ENCODE results near the gene CHDH. TPM values are rescaled to one million over a fixed set of nuclear protein-coding genes. Genes with fewer than 3 reads are reported as not detected.
A peak's percentile ranks its signal among the peaks of the same experiment; 100 is the strongest.

The CHDH gene
- total RNA-seq, 2 experiments from 2014 or later: 0.03 to 2.3 TPM

DNA sequence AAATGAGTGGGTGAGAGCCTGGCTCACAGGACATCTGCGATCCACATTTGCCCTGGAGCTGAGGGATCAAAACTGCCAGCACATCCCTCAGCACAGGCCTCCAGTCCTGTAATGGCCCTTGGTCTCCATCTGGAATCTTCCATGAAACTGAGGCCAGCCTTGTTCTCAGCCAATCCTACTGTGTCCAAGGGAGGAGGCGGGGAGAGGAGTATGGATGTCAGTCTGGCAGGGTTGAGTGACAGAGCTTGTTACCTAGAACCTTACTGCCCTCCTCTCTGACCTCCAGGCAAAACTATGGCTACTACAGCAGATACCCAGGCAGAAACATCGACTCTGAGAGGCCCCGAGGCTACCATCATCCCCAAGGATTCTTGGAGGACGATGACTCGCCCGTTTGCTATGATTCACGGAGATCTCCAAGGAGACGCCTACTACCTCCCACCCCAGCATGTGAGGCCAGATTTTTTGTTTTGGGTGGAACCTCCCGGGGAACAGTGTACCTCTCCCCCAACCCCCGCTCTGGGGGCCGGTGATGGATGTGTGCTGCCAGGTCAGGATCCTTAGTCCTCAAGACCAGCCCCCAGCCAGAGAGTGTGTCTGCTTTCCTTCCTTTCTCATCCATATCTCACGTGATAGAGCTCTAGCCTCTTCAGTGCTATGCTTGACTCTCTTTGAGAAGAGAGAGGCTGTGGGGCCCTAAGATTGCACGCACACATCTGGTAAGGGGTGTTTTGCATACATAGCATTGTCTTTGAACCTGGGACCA lies 41.3 kb downstream of the CHDH start:
- no TSS peak for BruUV-seq (replicated peaks)
- DNase-seq (ENCODE audit: low spot score): peak; percentile 15
- intact Hi-C loops (cut with micrococcal nuclease; ENCODE audit: unreplicated experiment): no loop called here
- TF ChIP-seq EZH2phosphoT487 (IDR thresholded peaks at IDR 0.05; ENCODE audit: borderline replicate concordance, low read depth, low read length): no peak
- TF ChIP-seq, protein P1, sequence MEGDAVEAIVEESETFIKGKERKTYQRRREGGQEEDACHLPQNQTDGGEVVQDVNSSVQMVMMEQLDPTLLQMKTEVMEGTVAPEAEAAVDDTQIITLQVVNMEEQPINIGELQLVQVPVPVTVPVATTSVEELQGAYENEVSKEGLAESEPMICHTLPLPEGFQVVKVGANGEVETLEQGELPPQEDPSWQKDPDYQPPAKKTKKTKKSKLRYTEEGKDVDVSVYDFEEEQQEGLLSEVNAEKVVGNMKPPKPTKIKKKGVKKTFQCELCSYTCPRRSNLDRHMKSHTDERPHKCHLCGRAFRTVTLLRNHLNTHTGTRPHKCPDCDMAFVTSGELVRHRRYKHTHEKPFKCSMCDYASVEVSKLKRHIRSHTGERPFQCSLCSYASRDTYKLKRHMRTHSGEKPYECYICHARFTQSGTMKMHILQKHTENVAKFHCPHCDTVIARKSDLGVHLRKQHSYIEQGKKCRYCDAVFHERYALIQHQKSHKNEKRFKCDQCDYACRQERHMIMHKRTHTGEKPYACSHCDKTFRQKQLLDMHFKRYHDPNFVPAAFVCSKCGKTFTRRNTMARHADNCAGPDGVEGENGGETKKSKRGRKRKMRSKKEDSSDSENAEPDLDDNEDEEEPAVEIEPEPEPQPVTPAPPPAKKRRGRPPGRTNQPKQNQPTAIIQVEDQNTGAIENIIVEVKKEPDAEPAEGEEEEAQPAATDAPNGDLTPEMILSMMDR (conservative IDR thresholded peaks at IDR 0.05; ENCODE audit: low read length): no peak
- Histone ChIP-seq H3K4me2 (ENCODE audit: low read length) (no peak overlapping the region), H3K9me2 (ENCODE audit: insufficient read depth, low read length) (no peaks in the 10 kb centered on the region), H3K36me3 (ENCODE audit: insufficient read depth, low read length) (no peaks in the 10 kb centered on the region), H3K4me3 (ENCODE audit: low read depth, low read length, poor library complexity, severe bottlenecking) (no peak overlapping the region), H3K4me1 (ENCODE audit: insufficient read depth, low read length, poor library complexity, severe bottlenecking) (no peaks in the 10 kb centered on the region), H3K9me3 (ENCODE audit: low read length) (no peaks in the 10 kb centered on the region), H2AFZ (ENCODE audit: low read length) (no peak overlapping the region), H4K20me1 (ENCODE audit: insufficient read depth, low read length) (no peaks in the 10 kb centered on the region), H3K27ac (ENCODE audit: low read depth, low read length, poor library complexity, severe bottlenecking) (no peak overlapping the region), H3K79me2 (ENCODE audit: insufficient read depth, low read depth, low read length) (no peaks in the 10 kb centered on the region)
- POLR2A ChIA-PET: interaction anchor here (0.6 kb wide), 1 partner anchor 18 kb away, joined by 3 read pairs; no protein-coding TSS in a partner anchor
- CTCF ChIA-PET (ENCODE audit: unreplicated experiment): no interaction called here

DNA sequence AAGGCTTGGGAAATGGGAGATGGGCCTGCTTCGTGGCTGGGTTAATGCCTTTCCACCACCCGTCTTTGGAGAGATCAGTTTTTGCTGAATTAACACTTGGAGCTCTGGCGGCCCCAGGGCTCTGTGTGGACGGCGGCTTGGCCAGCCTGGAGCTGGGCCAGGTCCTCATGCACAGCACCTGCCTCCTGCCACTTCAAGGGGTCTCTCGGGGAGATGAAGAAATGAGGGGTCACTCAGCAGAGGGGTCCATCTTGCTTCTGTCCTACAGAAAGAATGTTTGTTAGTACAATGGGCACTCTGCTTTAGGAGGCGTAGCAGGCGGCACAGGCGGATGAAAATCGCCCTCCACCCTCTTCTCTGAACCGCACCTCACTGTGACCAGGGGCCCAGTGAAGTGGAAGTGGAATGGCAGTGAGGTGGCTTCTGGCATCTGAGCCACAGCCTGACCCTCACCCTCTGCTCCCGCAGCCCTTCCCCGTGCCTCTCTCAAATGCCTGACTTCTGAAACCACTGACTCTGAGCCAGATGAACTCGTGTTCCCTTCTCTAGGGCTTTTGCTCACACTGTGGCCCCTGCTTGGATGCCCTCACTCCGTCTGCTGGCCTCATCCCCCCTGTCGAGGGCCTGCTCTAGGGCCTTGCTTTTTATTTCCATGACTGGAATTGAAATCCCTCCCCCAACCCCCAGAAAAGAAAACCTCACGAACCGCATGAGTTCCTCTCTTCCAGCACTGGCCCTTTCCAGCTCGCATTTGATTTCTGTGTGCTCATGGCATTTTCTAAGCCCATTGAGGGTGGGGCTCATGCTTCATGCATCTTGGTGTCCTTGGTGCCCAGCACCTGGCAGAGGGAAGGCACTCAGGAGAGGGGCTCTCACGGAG lies 42.2 kb downstream of the CHDH start:
- H3K4me1 ChIP-seq (ENCODE audit: insufficient read depth, low read length, poor library complexity, severe bottlenecking): no peaks in the 10 kb centered on the region
- no peak for DNase-seq (ENCODE audit: low spot score)
- no peaks in the 10 kb centered on the region for H4K20me1 ChIP-seq (ENCODE audit: insufficient read depth, low read length)
- H3K9me2 ChIP-seq (ENCODE audit: insufficient read depth, low read length): no peaks in the 10 kb centered on the region
- H3K4me2 ChIP-seq (ENCODE audit: low read length): no peak overlapping the region
- no TSS peak for BruUV-seq (replicated peaks)
- H3K79me2 ChIP-seq (ENCODE audit: insufficient read depth, low read depth, low read length): no peaks in the 10 kb centered on the region
- H3K9me3 ChIP-seq (ENCODE audit: low read length): no peaks in the 10 kb centered on the region
- POLR2A ChIA-PET: no interaction called here
- no peak overlapping the region for H2AFZ ChIP-seq (ENCODE audit: low read length)
- H3K27ac ChIP-seq (ENCODE audit: low read depth, low read length, poor library complexity, severe bottlenecking): no peak overlapping the region
- H3K36me3 ChIP-seq (ENCODE audit: insufficient read depth, low read length): no peaks in the 10 kb centered on the region
- no peak overlapping the region for H3K4me3 ChIP-seq (ENCODE audit: low read depth, low read length, poor library complexity, severe bottlenecking)
- CTCF ChIA-PET (ENCODE audit: unreplicated experiment): no interaction called here
- TF ChIP-seq, protein P1 (conservative IDR thresholded peaks at IDR 0.05; ENCODE audit: low read length): no peak
- no peak for TF ChIP-seq EZH2phosphoT487 (IDR thresholded peaks at IDR 0.05; ENCODE audit: borderline replicate concordance, low read depth, low read length)
- intact Hi-C loops (cut with micrococcal nuclease; ENCODE audit: unreplicated experiment): no loop called here
